HCT116 (cell line): ENCODE measurements around the gene PCAT6. TPM values are rescaled to one million over a fixed set of nuclear protein-coding genes. Genes with fewer than 3 reads are reported as not detected.

Experiments
- ATAC-seq: fragments of 200-7000 bp; cut with Tn5 transposase; 2 replicates; pipeline ENCODE4 v1.9.1; 2020; ENCODE audit warnings: mild to moderate bottlenecking, moderate library complexity
- BruUV-seq: library from RNA; stranded (reverse); fragments of 400-500 nt; replicated peaks from 2 replicates; lab custom pipeline; 2021; lab: Mats Ljungman, UMichigan
- CTCF ChIA-PET: fragments of 300-600 bp; sonication (Branson Sonifier 250); formaldehyde crosslinking; loops from one replicate; lab custom pipeline; 2021; ENCODE audit warnings: antibody characterized with exemption; lab: Charles Lee
- POLR2A ChIA-PET: fragments of 300-600, 350-600 bp; sonication (Branson Sonifier 250); formaldehyde crosslinking; loops from one replicate; lab custom pipeline; 2021; ENCODE audit warnings: antibody characterized with exemption; lab: Charles Lee
- RAD21 ChIA-PET, 2 experiments: fragments of 300-600 bp; sonication (Branson Sonifier 250); formaldehyde crosslinking; loops; one replicate each; lab custom pipeline; 2023; ENCODE audit warnings: low total read pairs in 2 of 2; ENCODE audit not compliant: uncharacterized antibody in 2 of 2, unreplicated experiment in 2 of 2, low non-redundant PET in 1 of 2; lab: Charles Lee
- DNase-seq: peaks from one replicate; pipeline ENCODE4 v3.0.0-alpha.2; 2010; ENCODE audit warnings: low read depth, low spot score
- H2AFZ ChIP-seq: fragments of 200-600 bp; shearing (Covaris generic), sonication (generic); 2 replicates; pipeline ENCODE4 v1.6.1; 2017; ENCODE audit warnings: low read depth, mixed run types, mixed read lengths, antibody characterized with exemption, low read length; ENCODE audit not compliant: poor library complexity, severe bottlenecking
- H3K27ac ChIP-seq: 2 replicates; pipeline ENCODE4 v1.5.1; 2012; ENCODE audit warnings: low read depth, low read length
- H3K27me3 ChIP-seq: fragments of 200-600 bp; sonication (generic); 2 replicates; pipeline ENCODE4 v1.6.1; 2016; ENCODE audit warnings: mixed run types, low read length, mixed read lengths; ENCODE audit not compliant: insufficient read depth
- H3K36me3 ChIP-seq, 2 experiments: fragments of 200-500 bp in 1 of 2; fragments of 200-600 bp in 1 of 2; sonication (Bioruptor generic) in 1 of 2; sonication (generic) in 1 of 2; 2 replicates each; pipeline versions ENCODE4 v1.5.1 to v1.6.1; 2014 to 2016; ENCODE audit warnings: low read length in 2 of 2, inconsistent platforms in 1 of 2, mixed read lengths in 1 of 2, mixed run types in 1 of 2; ENCODE audit not compliant: insufficient read depth in 2 of 2, control insufficient read depth in 1 of 2
- H3K4me1 ChIP-seq, 2 experiments: fragments of 200-600 bp in 1 of 2; sonication (generic) in 1 of 2; 2 replicates each; pipeline versions ENCODE4 v1.5.1 to v1.6.1; 2012 to 2017; ENCODE audit warnings: low read length in 2 of 2, inconsistent platforms in 1 of 2, mild to moderate bottlenecking in 1 of 2, mixed read lengths in 1 of 2, mixed run types in 1 of 2, moderate library complexity in 1 of 2; ENCODE audit not compliant: insufficient read depth in 2 of 2, control insufficient read depth in 1 of 2
- H3K4me2 ChIP-seq: fragments of 200-600 bp; sonication (generic); 2 replicates; pipeline ENCODE4 v1.6.1; 2017; ENCODE audit warnings: mixed run types, low read length, mixed read lengths
- H3K4me3 ChIP-seq, 2 experiments: fragments of 200-600 bp in 1 of 2; sonication (generic) in 1 of 2; replicated peaks in 1 of 2; 2 replicates each; pipeline ENCODE4 v1.5.1; 2011 to 2016; ENCODE audit warnings: low read length in 2 of 2, control low read depth in 1 of 2, low read depth in 1 of 2, mild to moderate bottlenecking in 1 of 2, mixed read lengths in 1 of 2, mixed run types in 1 of 2
- H3K79me2 ChIP-seq: fragments of 200-600 bp; sonication (generic); 2 replicates; pipeline ENCODE4 v1.6.1; 2017; ENCODE audit warnings: mild to moderate bottlenecking, mixed run types, low read length, moderate library complexity, mixed read lengths; ENCODE audit not compliant: insufficient read depth
- H3K9ac ChIP-seq: fragments of 200-600 bp; sonication (generic); 2 replicates; pipeline ENCODE4 v1.6.1; 2016; ENCODE audit warnings: low read length, mixed read lengths
- H3K9me2 ChIP-seq: fragments of 200-600 bp; sonication (generic), shearing (Covaris generic); 2 replicates; pipeline ENCODE4 v1.6.1; 2017; ENCODE audit warnings: mixed run types, mild to moderate bottlenecking, moderate library complexity; ENCODE audit not compliant: insufficient read depth
- H3K9me3 ChIP-seq, 2 experiments: fragments of 200-500 bp in 1 of 2; fragments of 200-600 bp in 1 of 2; sonication (Bioruptor generic) in 1 of 2; sonication (generic) in 1 of 2; 2 replicates each; pipeline ENCODE4 v1.6.1; 2014 to 2017; ENCODE audit warnings: low read length in 2 of 2, mixed read lengths in 2 of 2, inconsistent platforms in 1 of 2, low read depth in 1 of 2, mild to moderate bottlenecking in 1 of 2, mixed run types in 1 of 2, moderate library complexity in 1 of 2; ENCODE audit not compliant: control insufficient read depth in 1 of 2, insufficient read depth in 1 of 2
- H4K20me1 ChIP-seq: fragments of 200-600 bp; sonication (generic), shearing (Covaris generic); 2 replicates; pipeline ENCODE4 v1.6.1; 2017; ENCODE audit warnings: mixed run types, mild to moderate bottlenecking, moderate library complexity; ENCODE audit not compliant: insufficient read depth
- CBX3 ChIP-seq: IDR thresholded peaks from 2 replicates; pipeline ENCODE4 v1.6.1; 2012; ENCODE audit warnings: low read depth
- CEBPB ChIP-seq: IDR thresholded peaks from 2 replicates; pipeline ENCODE4 v1.6.1; 2012; ENCODE audit warnings: low read depth
- EGR1 ChIP-seq: IDR thresholded peaks from 2 replicates; pipeline ENCODE4 v1.6.1; 2012; ENCODE audit warnings: low read depth
- EZH2phosphoT487 ChIP-seq: fragments of 200-600 bp; IDR thresholded peaks from 2 replicates; pipeline ENCODE4 v1.6.1; 2018; ENCODE audit warnings: antibody characterized with exemption, borderline replicate concordance
- FOSL1 ChIP-seq: IDR thresholded peaks from 2 replicates; pipeline ENCODE4 v1.6.1; 2012; ENCODE audit warnings: low read depth
- JUND ChIP-seq: IDR thresholded peaks from 2 replicates; pipeline ENCODE4 v1.6.1; 2012
- POLR2AphosphoS5 ChIP-seq: IDR thresholded peaks from 2 replicates; pipeline ENCODE4 v1.6.1; 2011; ENCODE audit warnings: mild to moderate bottlenecking, low read depth, low read length, moderate library complexity
- RAD21 ChIP-seq: IDR thresholded peaks from 2 replicates; pipeline ENCODE4 v1.6.1; 2012; ENCODE audit warnings: low read depth, mild to moderate bottlenecking
- SIN3A ChIP-seq: IDR thresholded peaks from 2 replicates; pipeline ENCODE4 v1.6.1; 2012; ENCODE audit warnings: low read depth
- SP1 ChIP-seq: IDR thresholded peaks from 2 replicates; pipeline ENCODE4 v1.6.1; 2012; ENCODE audit warnings: low read depth
- TCF7L2 ChIP-seq: IDR thresholded peaks from 2 replicates; pipeline ENCODE4 v1.7.0; 2011; ENCODE audit warnings: borderline replicate concordance, inconsistent platforms; ENCODE audit not compliant: insufficient read depth, insufficient read length; ENCODE audit errors: extremely low read depth
- YY1 ChIP-seq: IDR thresholded peaks from 2 replicates; pipeline ENCODE4 v1.6.1; 2011; ENCODE audit warnings: low read length, low read depth, moderate library complexity, mild to moderate bottlenecking; ENCODE audit not compliant: insufficient replicate concordance; ENCODE audit errors: extremely low read depth
- ZBTB33 ChIP-seq: IDR thresholded peaks from 2 replicates; pipeline ENCODE4 v1.6.1; 2011; ENCODE audit warnings: mild to moderate bottlenecking, low read length, moderate library complexity; ENCODE audit not compliant: insufficient replicate concordance; ENCODE audit errors: extremely low read depth
- ZFX ChIP-seq: fragments of 450-650 bp; IDR thresholded peaks from 2 replicates; pipeline ENCODE4 v1.6.1; 2017
- ZNF274 ChIP-seq: fragments of 200-500 bp; sonication (Bioruptor generic); IDR thresholded peaks from 2 replicates; pipeline ENCODE4 v1.6.1; 2014; ENCODE audit warnings: mild to moderate bottlenecking, low read depth, low read length, inconsistent platforms
- intact Hi-C: fragments of 100-400 bp; cut with micrococcal nuclease; formaldehyde crosslinking; loops from 2 replicates; pipeline ENCODE4 v1.10.0; 2022
- total RNA-seq: library from RNA; stranded (reverse); gene quantifications from one replicate; pipeline ENCODE4 v1.2.1, GENCODE V29; 2021; ENCODE audit not compliant: unreplicated experiment
- TF ChIP-seq, protein P1 (sequence below), 3 experiments: fragments of 200-600 bp in 1 of 3; sonication (generic) in 1 of 3; IDR thresholded peaks in 2 of 3; conservative IDR thresholded peaks in 1 of 3; 2 replicates each; pipeline ENCODE4 v1.5.1; 2012 to 2017; ENCODE audit warnings: low read depth in 2 of 3, low read length in 2 of 3, antibody characterized with exemption in 1 of 3, borderline replicate concordance in 1 of 3, control low read depth in 1 of 3, mild to moderate bottlenecking in 1 of 3, mixed read lengths in 1 of 3, mixed run types in 1 of 3, moderate library complexity in 1 of 3; ENCODE audit not compliant: insufficient read depth in 1 of 3
- TF ChIP-seq, protein P2 (sequence below): IDR thresholded peaks from 2 replicates; pipeline ENCODE4 v1.6.1; 2012
- TF ChIP-seq, protein P3 (sequence below): IDR thresholded peaks from 2 replicates; pipeline ENCODE4 v1.6.1; 2012
- TF ChIP-seq, protein P4 (sequence below): IDR thresholded peaks from 2 replicates; pipeline ENCODE4 v1.6.1; 2012; ENCODE audit warnings: low read depth

Gene PCAT6
- total RNA-seq, 1 experiment from 2014 or later, result 1.9 TPM

DNA sequence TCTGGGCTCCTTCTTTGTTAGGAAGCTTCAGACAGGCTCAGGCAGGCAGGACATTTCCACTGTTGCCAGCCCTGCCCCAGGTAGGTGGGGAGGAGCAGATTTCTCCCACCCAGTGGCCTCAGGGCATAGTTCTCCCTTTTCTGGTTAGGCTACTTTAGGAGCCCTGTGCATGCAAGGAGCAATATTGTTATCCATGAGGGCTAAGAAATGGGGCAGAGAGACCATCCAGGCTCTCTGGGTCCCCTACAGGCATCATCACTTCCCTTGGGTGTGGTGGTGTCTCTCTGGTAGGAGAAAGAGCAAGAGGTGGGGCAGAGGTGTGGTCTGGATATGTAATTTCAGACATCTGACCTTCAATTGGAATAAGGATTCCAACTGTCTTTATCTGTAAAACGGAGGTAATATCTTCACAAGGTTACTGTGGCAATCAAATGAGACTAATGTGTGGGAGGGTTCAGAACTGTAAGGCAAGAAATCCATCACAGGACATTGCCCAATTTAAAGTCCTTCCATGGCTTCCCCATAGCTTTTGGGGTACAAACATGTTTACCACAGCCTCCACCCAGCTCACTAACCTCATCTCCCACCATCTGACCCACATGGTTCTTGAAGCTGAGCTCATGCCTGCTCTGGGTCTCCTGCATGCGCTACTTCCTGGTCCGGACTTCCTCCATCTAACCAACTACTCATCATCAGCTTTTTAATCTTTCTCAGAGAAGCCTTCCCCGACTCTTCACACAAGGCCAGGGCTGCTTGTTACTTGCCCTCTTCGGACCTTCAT lies 26.1 kb downstream of the PCAT6 start:
- ATAC-seq (no peak), DNase-seq (no peak)
- Histone ChIP-seq H3K79me2 (no peaks in the 10 kb centered on the region), H3K36me3 (no peaks in the 10 kb centered on the region), H3K4me2 (no peak overlapping the region), H3K4me1 (peaks cover 0 to 4% of the 10 kb centered on the region in 2 experiments; a peak in 1 of 4 replicates), H3K9me3 (no peaks in the 10 kb centered on the region), H3K9ac (no peak overlapping the region), H3K27me3 (peaks cover 5% of the 10 kb centered on the region; the same call in 1 of the 2 replicates), H3K9me2 (no peaks in the 10 kb centered on the region), H3K27ac (no peak overlapping the region), H4K20me1 (no peaks in the 10 kb centered on the region), H2AFZ (no peak overlapping the region), H3K4me3 (no peak overlapping the region)
- RAD21 ChIA-PET, result no interaction called here
- intact Hi-C loops, result no loop called here
- POLR2A ChIA-PET, result interaction anchor here (1.0 to 1.8 kb wide), 2 partner anchors 22 to 25 kb away, joined by 3 to 4 read pairs; no protein-coding TSS in a partner anchor
- no peak for TF ChIP-seq FOSL1
- no peak for TF ChIP-seq CEBPB
- TF ChIP-seq, protein P1, sequence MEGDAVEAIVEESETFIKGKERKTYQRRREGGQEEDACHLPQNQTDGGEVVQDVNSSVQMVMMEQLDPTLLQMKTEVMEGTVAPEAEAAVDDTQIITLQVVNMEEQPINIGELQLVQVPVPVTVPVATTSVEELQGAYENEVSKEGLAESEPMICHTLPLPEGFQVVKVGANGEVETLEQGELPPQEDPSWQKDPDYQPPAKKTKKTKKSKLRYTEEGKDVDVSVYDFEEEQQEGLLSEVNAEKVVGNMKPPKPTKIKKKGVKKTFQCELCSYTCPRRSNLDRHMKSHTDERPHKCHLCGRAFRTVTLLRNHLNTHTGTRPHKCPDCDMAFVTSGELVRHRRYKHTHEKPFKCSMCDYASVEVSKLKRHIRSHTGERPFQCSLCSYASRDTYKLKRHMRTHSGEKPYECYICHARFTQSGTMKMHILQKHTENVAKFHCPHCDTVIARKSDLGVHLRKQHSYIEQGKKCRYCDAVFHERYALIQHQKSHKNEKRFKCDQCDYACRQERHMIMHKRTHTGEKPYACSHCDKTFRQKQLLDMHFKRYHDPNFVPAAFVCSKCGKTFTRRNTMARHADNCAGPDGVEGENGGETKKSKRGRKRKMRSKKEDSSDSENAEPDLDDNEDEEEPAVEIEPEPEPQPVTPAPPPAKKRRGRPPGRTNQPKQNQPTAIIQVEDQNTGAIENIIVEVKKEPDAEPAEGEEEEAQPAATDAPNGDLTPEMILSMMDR (IDR thresholded peaks at IDR 0.05 in 2 of 3, conservative IDR thresholded peaks at IDR 0.05 in 1 of 3; ENCODE audit: borderline replicate concordance in 1 of 3, insufficient read depth in 1 of 3, low read depth in 2 of 3, low read length in 2 of 3), result no peak
- no peak for TF ChIP-seq POLR2AphosphoS5
- no peak for TF ChIP-seq ZNF274
- no peak for TF ChIP-seq EZH2phosphoT487
- TF ChIP-seq ZFX, result no peak
- TF ChIP-seq, protein P2, sequence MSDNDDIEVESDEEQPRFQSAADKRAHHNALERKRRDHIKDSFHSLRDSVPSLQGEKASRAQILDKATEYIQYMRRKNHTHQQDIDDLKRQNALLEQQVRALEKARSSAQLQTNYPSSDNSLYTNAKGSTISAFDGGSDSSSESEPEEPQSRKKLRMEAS, result no peak
- no peak for TF ChIP-seq SP1
- no peak for TF ChIP-seq SIN3A
- TF ChIP-seq, protein P3, sequence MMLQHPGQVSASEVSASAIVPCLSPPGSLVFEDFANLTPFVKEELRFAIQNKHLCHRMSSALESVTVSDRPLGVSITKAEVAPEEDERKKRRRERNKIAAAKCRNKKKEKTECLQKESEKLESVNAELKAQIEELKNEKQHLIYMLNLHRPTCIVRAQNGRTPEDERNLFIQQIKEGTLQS, result no peak
- no peak for TF ChIP-seq TCF7L2
- no peak for TF ChIP-seq YY1
- no peak for TF ChIP-seq ZBTB33
- TF ChIP-seq, protein P4, sequence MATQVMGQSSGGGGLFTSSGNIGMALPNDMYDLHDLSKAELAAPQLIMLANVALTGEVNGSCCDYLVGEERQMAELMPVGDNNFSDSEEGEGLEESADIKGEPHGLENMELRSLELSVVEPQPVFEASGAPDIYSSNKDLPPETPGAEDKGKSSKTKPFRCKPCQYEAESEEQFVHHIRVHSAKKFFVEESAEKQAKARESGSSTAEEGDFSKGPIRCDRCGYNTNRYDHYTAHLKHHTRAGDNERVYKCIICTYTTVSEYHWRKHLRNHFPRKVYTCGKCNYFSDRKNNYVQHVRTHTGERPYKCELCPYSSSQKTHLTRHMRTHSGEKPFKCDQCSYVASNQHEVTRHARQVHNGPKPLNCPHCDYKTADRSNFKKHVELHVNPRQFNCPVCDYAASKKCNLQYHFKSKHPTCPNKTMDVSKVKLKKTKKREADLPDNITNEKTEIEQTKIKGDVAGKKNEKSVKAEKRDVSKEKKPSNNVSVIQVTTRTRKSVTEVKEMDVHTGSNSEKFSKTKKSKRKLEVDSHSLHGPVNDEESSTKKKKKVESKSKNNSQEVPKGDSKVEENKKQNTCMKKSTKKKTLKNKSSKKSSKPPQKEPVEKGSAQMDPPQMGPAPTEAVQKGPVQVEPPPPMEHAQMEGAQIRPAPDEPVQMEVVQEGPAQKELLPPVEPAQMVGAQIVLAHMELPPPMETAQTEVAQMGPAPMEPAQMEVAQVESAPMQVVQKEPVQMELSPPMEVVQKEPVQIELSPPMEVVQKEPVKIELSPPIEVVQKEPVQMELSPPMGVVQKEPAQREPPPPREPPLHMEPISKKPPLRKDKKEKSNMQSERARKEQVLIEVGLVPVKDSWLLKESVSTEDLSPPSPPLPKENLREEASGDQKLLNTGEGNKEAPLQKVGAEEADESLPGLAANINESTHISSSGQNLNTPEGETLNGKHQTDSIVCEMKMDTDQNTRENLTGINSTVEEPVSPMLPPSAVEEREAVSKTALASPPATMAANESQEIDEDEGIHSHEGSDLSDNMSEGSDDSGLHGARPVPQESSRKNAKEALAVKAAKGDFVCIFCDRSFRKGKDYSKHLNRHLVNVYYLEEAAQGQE, result no peak
- TF ChIP-seq RAD21, result no peak
- TF ChIP-seq JUND, result no peak
- no peak for TF ChIP-seq EGR1
- no peak for TF ChIP-seq CBX3
- BruUV-seq, result no TSS peak
- CTCF ChIA-PET, result no interaction called here
